ENCODE results near the gene SLC7A7. TPM values are rescaled to one million over a fixed set of nuclear protein-coding genes. Genes with fewer than 3 reads are reported as not detected.
"Not testable (repeated sequence)": the region's sequence is repeated elsewhere in the genome, so short reads cannot be mapped to it uniquely, and the experiment has no call there.

SLC7A7 gene
- total RNA-seq: 10 to 100 TPM in 1 of 2 donors, 1 to 10 TPM in 1; 9.9 to 28.5 TPM

- TF ChIP-seq, protein P1, sequence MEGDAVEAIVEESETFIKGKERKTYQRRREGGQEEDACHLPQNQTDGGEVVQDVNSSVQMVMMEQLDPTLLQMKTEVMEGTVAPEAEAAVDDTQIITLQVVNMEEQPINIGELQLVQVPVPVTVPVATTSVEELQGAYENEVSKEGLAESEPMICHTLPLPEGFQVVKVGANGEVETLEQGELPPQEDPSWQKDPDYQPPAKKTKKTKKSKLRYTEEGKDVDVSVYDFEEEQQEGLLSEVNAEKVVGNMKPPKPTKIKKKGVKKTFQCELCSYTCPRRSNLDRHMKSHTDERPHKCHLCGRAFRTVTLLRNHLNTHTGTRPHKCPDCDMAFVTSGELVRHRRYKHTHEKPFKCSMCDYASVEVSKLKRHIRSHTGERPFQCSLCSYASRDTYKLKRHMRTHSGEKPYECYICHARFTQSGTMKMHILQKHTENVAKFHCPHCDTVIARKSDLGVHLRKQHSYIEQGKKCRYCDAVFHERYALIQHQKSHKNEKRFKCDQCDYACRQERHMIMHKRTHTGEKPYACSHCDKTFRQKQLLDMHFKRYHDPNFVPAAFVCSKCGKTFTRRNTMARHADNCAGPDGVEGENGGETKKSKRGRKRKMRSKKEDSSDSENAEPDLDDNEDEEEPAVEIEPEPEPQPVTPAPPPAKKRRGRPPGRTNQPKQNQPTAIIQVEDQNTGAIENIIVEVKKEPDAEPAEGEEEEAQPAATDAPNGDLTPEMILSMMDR (IDR thresholded peaks at IDR 0.05): no peak
- no peak for DNase-seq (ENCODE audit: low spot score)
- peak within 1 kb of the TSS in 1 of 2 donors; percentile 16 for H3K27ac ChIP-seq
- no peaks in the 10 kb centered on the region for H3K36me3 ChIP-seq
- H3K9me3 ChIP-seq: no peaks in the 10 kb centered on the region
- H3K4me3 ChIP-seq: peak within 1 kb of the TSS in 1 of 2 donors; percentile 7
- H3K27me3 ChIP-seq: no peaks in the 10 kb centered on the region
- peaks cover 0 to 20% of the 10 kb centered on the region in 2 donors for H3K4me1 ChIP-seq
Measured at GRCh38 chr14:22814941-22815713, at the start of gene SLC7A7. SLC7A7 (minus strand) TSS chr14:22815435; CDS start chr14:22813398, 2,037 bp downstream.

GRCh38 chr14:22864979-22865378, 49.7 kb upstream of the SLC7A7 start:
- Histone ChIP-seq H3K4me3 (no peak overlapping the region), H3K27me3 (no peaks in the 10 kb centered on the region), H3K27ac (no peak overlapping the region), H3K4me1 (peaks cover 0 to 2% of the 10 kb centered on the region in 2 donors), H3K9me3 (no peaks in the 10 kb centered on the region), H3K36me3 (no peaks in the 10 kb centered on the region)
- TF ChIP-seq, protein P1 (IDR thresholded peaks at IDR 0.05): no peak
- DNase-seq (ENCODE audit: low spot score): no peak

- no peak overlapping the region for H3K4me3 ChIP-seq
- H3K36me3 ChIP-seq: no peaks in the 10 kb centered on the region
- no peaks in the 10 kb centered on the region for H3K27me3 ChIP-seq
- no peaks in the 10 kb centered on the region for H3K9me3 ChIP-seq
- H3K4me1 ChIP-seq: no peaks in the 10 kb centered on the region
- H3K27ac ChIP-seq: no peak overlapping the region
- TF ChIP-seq, protein P1 (IDR thresholded peaks at IDR 0.05): no peak
- DNase-seq (ENCODE audit: low spot score): no peak
Measured at GRCh38 chr14:22861651-22862050, 46.4 kb upstream of the SLC7A7 start.

DNA sequence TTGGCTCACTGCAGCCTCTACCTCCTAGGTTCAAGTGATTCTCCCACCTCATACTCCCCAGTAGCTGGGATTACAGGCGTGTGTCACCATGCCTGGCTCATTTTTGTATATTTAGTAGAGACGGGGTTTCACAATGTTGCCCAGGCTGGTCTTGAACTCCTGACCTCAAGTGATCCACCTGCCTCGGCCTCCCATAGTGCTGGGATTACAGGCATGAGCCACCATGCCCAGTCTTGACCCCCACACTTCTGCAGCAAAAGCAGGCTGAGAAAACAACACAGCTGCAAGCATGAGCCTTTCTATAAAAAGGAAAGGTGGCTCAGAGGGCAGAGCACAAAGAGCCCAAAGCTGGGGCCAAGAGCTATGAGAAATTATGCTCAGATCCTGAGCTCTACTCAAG, 45.1 kb upstream of the SLC7A7 start:
- DNase-seq (ENCODE audit: low spot score); H3K9me3 ChIP-seq; H3K27ac ChIP-seq; H3K36me3 ChIP-seq; H3K27me3 ChIP-seq; H3K4me1 ChIP-seq; H3K4me3 ChIP-seq: not testable (repeated sequence)

- no peak overlapping the region for H3K4me3 ChIP-seq
- no peak for DNase-seq (ENCODE audit: low spot score)
- no peak overlapping the region for H3K27ac ChIP-seq
- H3K4me1 ChIP-seq: peaks cover 0 to 16% of the 10 kb centered on the region in 2 donors
- TF ChIP-seq, protein P1 (IDR thresholded peaks at IDR 0.05): no peak
- no peaks in the 10 kb centered on the region for H3K9me3 ChIP-seq
- no peaks in the 10 kb centered on the region for H3K36me3 ChIP-seq
- no peaks in the 10 kb centered on the region for H3K27me3 ChIP-seq
Measured at GRCh38 chr14:22856428-22856827, 41.2 kb upstream of the SLC7A7 start.

DNA sequence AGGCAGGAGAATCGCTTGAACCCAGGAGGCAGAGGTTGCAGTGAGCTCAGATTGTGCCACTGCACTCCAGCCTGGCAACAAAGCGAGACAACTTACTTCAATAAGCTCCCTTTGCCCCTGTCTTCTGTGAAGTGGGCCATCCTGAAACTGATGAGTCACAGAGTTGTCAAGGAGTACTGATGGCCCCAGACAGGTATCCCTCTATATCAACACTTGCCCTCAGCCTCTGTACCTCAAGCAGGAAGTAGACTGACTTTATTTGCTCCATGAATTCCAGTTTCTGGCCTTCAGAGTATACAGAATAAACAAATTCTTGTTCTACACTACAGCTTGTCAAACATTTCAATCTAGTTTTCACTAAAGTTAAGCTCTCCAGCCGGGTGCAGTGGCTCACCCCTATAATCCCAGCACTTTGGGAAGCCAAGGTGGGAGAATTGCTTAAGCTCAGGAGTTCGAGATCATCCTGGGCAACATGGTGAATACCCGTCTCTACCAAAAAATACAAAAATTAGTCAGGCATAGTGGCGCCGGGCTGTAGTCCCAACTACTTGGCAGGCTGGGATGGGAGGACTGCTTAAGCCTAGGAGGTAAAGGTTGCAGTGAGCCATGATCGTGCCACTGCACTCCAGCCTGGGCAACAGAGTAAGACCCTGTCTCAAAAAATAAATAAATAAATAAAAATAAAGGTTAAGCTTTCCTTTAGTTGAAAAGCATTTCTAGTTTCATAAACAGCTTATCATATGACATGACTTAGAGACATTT, 39.9 kb upstream of the SLC7A7 start:
- Histone ChIP-seq H3K4me1 (peaks cover 0 to 29% of the 10 kb centered on the region in 2 donors), H3K4me3 (no peak overlapping the region), H3K27me3 (no peaks in the 10 kb centered on the region), H3K36me3 (no peaks in the 10 kb centered on the region), H3K9me3 (no peaks in the 10 kb centered on the region), H3K27ac (no peak overlapping the region)
- TF ChIP-seq, protein P1 (IDR thresholded peaks at IDR 0.05): no peak
- no peak for DNase-seq (ENCODE audit: low spot score)

- H3K4me3 ChIP-seq; H3K9me3 ChIP-seq; H3K27me3 ChIP-seq; H3K36me3 ChIP-seq; H3K27ac ChIP-seq; DNase-seq (ENCODE audit: low spot score): not testable (repeated sequence)
- H3K4me1 ChIP-seq: peaks cover 0 to 37% of the 10 kb centered on the region in 2 donors
Measured at GRCh38 chr14:22854296-22854695, 39.1 kb upstream of the SLC7A7 start.
